Measurements from ENCODE around the gene PSMA7. TPM values are rescaled to one million over a fixed set of nuclear protein-coding genes. Genes with fewer than 3 reads are reported as not detected.
"Not testable (repeated sequence)": the region's sequence is repeated elsewhere in the genome, so short reads cannot be mapped to it uniquely, and the experiment has no call there.

The PSMA7 gene
- total and polyA plus RNA-seq, 4 donors, result 118 to 234 (median 191) TPM

DNA sequence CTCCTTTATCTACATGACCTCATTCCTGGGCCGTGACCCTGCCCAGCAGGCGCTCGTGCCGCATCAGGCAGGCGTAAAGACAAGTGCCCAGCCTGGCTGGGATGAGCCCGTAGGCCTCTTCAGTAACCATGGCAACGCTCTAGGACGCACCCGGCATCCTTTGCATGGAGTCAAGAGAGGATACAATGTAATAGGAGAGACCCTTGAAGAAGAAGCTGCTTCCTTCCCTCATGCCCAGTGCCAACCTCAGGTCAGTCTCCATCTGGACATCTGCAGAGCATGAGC is 25.9 kb downstream of the PSMA7 start:
- Histone ChIP-seq H3K27me3 (ENCODE audit: control insufficient read depth, insufficient read depth, low read length) (peaks cover 6% of the 10 kb centered on the region), H3K27ac (ENCODE audit: low read depth, low read length) (no peak overlapping the region), H3K9me3 (ENCODE audit: control insufficient read depth, insufficient read depth, low read length) (no peaks in the 10 kb centered on the region), H3K4me1 (ENCODE audit: control insufficient read depth, insufficient read depth, low read length) (peaks cover 14% of the 10 kb centered on the region), H3K36me3 (ENCODE audit: control insufficient read depth, insufficient read depth, low read length) (no peaks in the 10 kb centered on the region), H3K4me3 (ENCODE audit: low read depth, low read length) (no peak overlapping the region)
- 8% methylated on average over 9 of the region's 9 CpGs for WGBS (ENCODE audit: insufficient coverage)
- peak in 2 of 6 donors; percentile 48 to 83 for DNase-seq (ENCODE audit: low read depth in 4 of 6, low spot score in 6 of 6)

DNA sequence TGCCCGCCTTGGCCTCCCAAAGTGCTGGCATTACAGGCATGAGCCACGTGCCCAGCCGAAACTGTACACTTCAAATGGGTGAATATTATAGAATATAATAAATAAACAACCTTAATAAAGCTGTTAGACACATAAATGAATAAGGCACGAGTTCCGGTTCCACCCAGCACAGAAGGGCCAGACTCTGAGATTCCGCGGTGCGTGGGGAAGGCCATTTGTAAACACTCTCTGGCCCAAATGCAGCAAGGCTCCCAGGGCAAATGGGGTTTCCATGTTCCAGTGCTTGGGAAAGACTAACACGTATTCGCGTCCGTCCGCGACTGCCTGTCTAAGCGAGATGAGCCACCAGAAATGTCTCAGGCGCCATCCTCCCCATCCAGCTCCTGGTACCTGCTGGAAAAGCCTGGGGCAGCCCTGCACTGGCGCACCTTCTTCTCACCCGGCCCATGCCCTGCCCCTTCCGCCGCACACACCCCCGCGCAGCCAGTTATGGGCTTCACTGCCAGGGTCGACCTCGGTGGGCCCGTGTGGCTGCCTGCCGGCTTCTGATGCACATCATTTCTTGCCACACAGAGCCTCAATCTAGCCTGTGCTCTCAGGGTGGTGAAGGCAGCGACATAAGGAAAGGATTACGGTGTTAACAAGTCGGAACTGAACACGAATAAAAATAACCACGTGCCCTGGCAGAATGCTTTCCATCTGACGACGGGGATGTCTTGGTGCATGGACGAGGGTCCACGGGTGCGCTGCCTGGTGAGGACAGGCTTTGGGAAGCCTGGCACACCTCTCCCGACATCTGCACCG is 26.4 kb downstream of the PSMA7 start:
- Histone ChIP-seq H3K27me3 (ENCODE audit: control insufficient read depth, insufficient read depth, low read length) (peaks cover 6% of the 10 kb centered on the region), H3K4me1 (ENCODE audit: control insufficient read depth, insufficient read depth, low read length) (peaks cover 14% of the 10 kb centered on the region), H3K4me3 (ENCODE audit: low read depth, low read length) (no peak overlapping the region), H3K9me3 (ENCODE audit: control insufficient read depth, insufficient read depth, low read length) (no peaks in the 10 kb centered on the region), H3K36me3 (ENCODE audit: control insufficient read depth, insufficient read depth, low read length) (no peaks in the 10 kb centered on the region), H3K27ac (ENCODE audit: low read depth, low read length) (no peak overlapping the region)
- no peak for DNase-seq (ENCODE audit: low read depth in 4 of 6, low spot score in 6 of 6)
- 67% methylated on average over 35 of the region's 38 CpGs for WGBS (ENCODE audit: insufficient coverage)

DNA sequence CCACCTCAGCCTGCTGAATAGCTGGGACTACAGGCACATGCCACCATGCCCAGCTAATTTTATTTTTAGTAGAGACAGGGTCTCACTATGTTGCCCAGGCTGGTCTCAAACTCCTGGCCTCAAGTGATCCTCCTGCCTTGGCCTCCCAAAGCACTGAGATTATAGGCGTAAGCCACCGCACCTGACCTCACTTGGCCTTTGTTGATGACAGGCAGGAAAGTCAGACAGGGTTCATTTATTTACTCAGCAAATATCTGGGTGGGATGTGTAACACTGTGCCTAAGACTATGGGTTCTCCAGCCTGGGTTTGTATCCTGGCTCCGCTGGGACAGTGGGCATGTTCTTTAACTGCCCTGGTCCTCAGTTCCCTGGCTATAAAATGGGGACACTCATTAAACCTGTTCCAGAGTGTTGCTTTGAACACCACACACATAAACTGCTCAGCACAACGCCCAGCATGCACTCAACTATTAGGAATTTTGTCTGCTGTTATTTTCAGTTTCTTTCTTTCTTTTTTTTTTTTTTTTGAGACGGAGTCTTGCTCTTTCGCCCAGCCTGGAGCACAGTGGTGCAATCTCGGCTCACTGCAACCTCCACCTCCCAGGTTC is 27.3 kb downstream of the PSMA7 start:
- H3K27ac ChIP-seq (ENCODE audit: low read depth, low read length); H3K9me3 ChIP-seq (ENCODE audit: control insufficient read depth, insufficient read depth, low read length); DNase-seq (ENCODE audit: low read depth in 4 of 6, low spot score in 6 of 6); H3K4me1 ChIP-seq (ENCODE audit: control insufficient read depth, insufficient read depth, low read length); H3K36me3 ChIP-seq (ENCODE audit: control insufficient read depth, insufficient read depth, low read length); H3K4me3 ChIP-seq (ENCODE audit: low read depth, low read length); H3K27me3 ChIP-seq (ENCODE audit: control insufficient read depth, insufficient read depth, low read length): not testable (repeated sequence)
- WGBS (ENCODE audit: insufficient coverage), result 100% methylated on average over 5 of the region's 7 CpGs

DNA sequence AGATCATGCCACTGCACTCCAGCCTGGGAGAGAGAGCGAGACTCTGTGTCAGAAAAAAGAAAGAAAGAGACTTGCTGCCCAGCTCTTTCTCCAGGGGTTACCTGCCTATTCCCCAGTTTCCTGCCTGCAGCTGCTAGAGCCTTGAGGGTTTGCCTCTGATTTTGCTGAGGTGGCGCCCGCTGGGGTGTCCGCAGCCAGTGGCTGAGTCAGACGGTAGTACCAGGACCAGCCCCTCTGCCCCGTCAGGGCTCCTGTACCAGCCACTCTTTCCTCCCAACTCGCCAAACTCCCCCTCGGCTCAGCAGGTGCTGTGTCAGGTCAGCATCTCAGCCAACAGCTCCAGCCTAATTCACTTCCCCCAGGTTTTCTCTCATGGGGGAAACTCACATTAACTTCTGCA is 28.3 kb downstream of the PSMA7 start:
- 41% methylated on average over 8 of the region's 8 CpGs for WGBS (ENCODE audit: insufficient coverage)
- peaks cover 8% of the 10 kb centered on the region for H3K4me1 ChIP-seq (ENCODE audit: control insufficient read depth, insufficient read depth, low read length)
- no peak overlapping the region for H3K4me3 ChIP-seq (ENCODE audit: low read depth, low read length)
- no peaks in the 10 kb centered on the region for H3K9me3 ChIP-seq (ENCODE audit: control insufficient read depth, insufficient read depth, low read length)
- DNase-seq (ENCODE audit: low read depth in 4 of 6, low spot score in 6 of 6), result no peak
- peaks cover 6% of the 10 kb centered on the region for H3K27me3 ChIP-seq (ENCODE audit: control insufficient read depth, insufficient read depth, low read length)
- no peaks in the 10 kb centered on the region for H3K36me3 ChIP-seq (ENCODE audit: control insufficient read depth, insufficient read depth, low read length)
- H3K27ac ChIP-seq (ENCODE audit: low read depth, low read length), result no peak overlapping the region

DNA sequence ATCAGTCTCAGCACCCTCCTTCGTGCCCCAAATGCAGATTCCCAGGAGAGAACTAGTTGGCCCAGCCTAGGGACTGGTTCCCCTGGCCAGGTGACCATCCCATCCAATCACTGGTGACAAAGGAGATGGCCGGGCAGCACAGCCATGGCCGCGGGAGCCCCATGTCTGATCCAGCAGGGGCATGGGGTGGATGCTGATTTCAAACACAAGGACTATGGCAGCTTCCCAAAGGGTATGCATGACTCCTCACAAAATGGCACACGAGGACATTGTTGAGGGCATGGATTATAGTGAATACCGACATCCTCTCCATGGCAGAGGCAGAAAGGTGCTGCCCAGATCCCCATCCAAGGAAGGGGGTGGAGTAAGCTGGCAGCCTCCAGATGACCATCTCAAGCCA is 30.8 kb downstream of the PSMA7 start:
- Histone ChIP-seq H3K9me3 (ENCODE audit: control insufficient read depth, insufficient read depth, low read length) (peaks cover 3% of the 10 kb centered on the region), H3K4me1 (ENCODE audit: control insufficient read depth, insufficient read depth, low read length) (peaks cover 5% of the 10 kb centered on the region), H3K4me3 (ENCODE audit: low read depth, low read length) (no peak overlapping the region), H3K27me3 (ENCODE audit: control insufficient read depth, insufficient read depth, low read length) (peaks cover 6% of the 10 kb centered on the region), H3K36me3 (ENCODE audit: control insufficient read depth, insufficient read depth, low read length) (no peaks in the 10 kb centered on the region), H3K27ac (ENCODE audit: low read depth, low read length) (no peak overlapping the region)
- 87% methylated on average over 4 of the region's 6 CpGs for WGBS (ENCODE audit: insufficient coverage)
- DNase-seq (ENCODE audit: low read depth in 4 of 6, low spot score in 6 of 6), result no peak

DNA sequence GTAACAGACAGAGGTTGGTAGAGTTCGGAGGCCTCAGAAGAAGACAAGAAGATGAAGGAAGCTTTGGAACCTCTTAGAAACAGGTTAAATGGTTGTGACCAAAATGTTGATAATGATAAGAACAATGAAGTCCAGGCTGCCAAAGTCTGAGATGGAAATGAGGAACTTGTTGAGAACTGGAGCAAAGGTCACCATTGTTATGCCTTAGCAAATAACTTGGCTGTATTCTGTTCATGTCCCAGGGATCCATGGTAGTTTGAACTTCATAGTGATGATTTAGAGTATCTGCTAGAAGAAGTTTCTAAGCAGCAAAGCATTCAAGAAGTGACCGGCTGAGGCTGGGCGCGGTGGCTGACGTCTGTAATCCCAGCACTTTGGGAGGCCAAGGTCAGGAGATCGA is 32.0 kb downstream of the PSMA7 start:
- Histone ChIP-seq H3K36me3 (ENCODE audit: control insufficient read depth, insufficient read depth, low read length) (no peaks in the 10 kb centered on the region), H3K9me3 (ENCODE audit: control insufficient read depth, insufficient read depth, low read length) (peaks cover 3% of the 10 kb centered on the region), H3K4me1 (ENCODE audit: control insufficient read depth, insufficient read depth, low read length) (no peaks in the 10 kb centered on the region), H3K27me3 (ENCODE audit: control insufficient read depth, insufficient read depth, low read length) (peaks cover 2% of the 10 kb centered on the region), H3K27ac (ENCODE audit: low read depth, low read length) (no peak overlapping the region), H3K4me3 (ENCODE audit: low read depth, low read length) (no peak overlapping the region)
- DNase-seq (ENCODE audit: low read depth in 4 of 6, low spot score in 6 of 6), result no peak
- WGBS (ENCODE audit: insufficient coverage), result 93% methylated on average over 6 of the region's 6 CpGs

DNA sequence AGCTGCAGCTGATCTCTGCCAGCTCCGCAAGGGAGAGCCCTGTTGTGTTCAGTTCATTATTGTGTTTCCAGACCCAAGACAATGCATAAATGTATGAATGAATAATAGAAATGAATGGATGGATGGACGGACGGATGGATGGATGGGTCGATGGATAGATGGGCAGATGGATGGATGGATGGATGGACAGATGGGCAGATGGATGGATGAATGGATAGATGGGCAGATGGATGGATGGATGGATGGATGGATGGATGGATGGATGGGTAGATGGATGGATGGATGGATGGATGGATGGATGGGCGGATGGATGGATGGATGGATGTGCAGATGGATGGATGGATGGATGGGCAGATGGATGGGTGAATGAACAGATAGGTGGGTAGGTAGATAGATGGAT is 37.6 kb downstream of the PSMA7 start:
- WGBS (ENCODE audit: insufficient coverage), result 92% methylated on average over 5 of the region's 5 CpGs
- no peak overlapping the region for H3K4me3 ChIP-seq (ENCODE audit: low read depth, low read length)
- H3K4me1 ChIP-seq (ENCODE audit: control insufficient read depth, insufficient read depth, low read length), result no peaks in the 10 kb centered on the region
- DNase-seq (ENCODE audit: low read depth in 4 of 6, low spot score in 6 of 6), result no peak
- peaks cover 2% of the 10 kb centered on the region for H3K27me3 ChIP-seq (ENCODE audit: control insufficient read depth, insufficient read depth, low read length)
- H3K27ac ChIP-seq (ENCODE audit: low read depth, low read length), result no peak overlapping the region
- H3K9me3 ChIP-seq (ENCODE audit: control insufficient read depth, insufficient read depth, low read length), result peaks cover 3% of the 10 kb centered on the region
- no peaks in the 10 kb centered on the region for H3K36me3 ChIP-seq (ENCODE audit: control insufficient read depth, insufficient read depth, low read length)

DNA sequence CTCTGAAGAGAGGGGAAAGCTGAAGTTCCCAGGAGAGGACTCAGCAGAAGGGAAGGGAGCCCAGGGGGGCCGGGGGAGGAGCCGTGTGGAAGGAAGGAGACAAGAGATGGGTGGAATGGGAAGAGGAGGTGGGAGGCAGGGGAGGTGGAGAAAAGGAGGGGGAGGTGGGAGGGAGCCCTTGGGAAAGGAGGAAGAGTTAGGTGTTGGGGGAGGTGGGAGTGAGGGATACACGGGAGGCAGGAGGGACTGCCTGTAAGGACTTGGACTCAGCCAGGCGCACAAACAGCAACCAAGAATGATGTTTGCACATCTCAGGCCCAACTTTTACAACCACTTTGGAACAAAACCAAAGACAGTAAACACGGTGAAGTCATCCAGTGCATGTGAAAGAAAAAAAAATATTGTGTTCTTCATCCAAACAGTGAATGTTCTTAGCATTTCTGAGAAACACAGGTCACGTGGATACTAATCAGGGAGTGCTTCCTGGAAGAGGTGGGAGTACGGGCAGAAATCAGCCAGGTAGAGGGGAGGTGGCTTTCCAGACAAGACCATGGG is 38.3 kb downstream of the PSMA7 start:
- Histone ChIP-seq H3K27me3 (ENCODE audit: control insufficient read depth, insufficient read depth, low read length) (peaks cover 2% of the 10 kb centered on the region), H3K27ac (ENCODE audit: low read depth, low read length) (no peak overlapping the region), H3K36me3 (ENCODE audit: control insufficient read depth, insufficient read depth, low read length) (no peaks in the 10 kb centered on the region), H3K9me3 (ENCODE audit: control insufficient read depth, insufficient read depth, low read length) (peaks cover 3% of the 10 kb centered on the region), H3K4me3 (ENCODE audit: low read depth, low read length) (no peak overlapping the region), H3K4me1 (ENCODE audit: control insufficient read depth, insufficient read depth, low read length) (no peaks in the 10 kb centered on the region)
- WGBS (ENCODE audit: insufficient coverage), result 46% methylated on average over 5 of the region's 7 CpGs
- DNase-seq (ENCODE audit: low read depth in 4 of 6, low spot score in 6 of 6), result peak in 1 of 6 donors; percentile 18

DNA sequence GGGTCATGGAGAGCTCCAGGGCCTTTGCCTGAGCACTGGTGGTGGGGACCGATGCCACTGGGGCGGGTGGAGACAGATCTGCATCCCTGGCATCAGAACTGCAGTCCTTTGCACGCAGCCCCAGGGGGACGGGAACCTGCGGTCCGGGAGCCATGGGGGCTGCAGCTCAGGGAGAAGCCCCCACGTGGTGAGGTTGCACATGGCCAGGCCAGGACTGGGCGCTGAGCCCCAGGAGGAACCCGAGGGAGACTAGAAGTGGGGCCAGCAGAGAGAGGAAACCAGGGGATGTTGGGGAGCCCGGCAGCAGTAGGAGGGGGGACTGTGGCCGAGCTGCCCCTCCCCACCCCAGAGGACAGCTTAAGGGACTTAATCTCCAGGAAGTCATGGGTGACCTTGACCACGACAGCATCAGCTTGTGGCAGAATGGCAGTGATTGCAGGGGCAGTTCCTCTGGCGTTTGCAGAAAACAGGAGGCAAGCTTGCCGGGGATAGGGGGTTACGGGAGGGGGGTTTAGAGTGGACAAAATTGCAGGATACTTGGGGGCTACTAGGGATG is 38.9 kb downstream of the PSMA7 start:
- WGBS (ENCODE audit: insufficient coverage), result 57% methylated on average over 14 of the region's 15 CpGs
- H3K9me3 ChIP-seq (ENCODE audit: control insufficient read depth, insufficient read depth, low read length), result peaks cover under 1% of the 10 kb centered on the region

More for the DNA sequence above, 38.9 kb downstream of the PSMA7 start:
- Histone ChIP-seq H3K4me1 (ENCODE audit: control insufficient read depth, insufficient read depth, low read length) (no peaks in the 10 kb centered on the region), H3K27me3 (ENCODE audit: control insufficient read depth, insufficient read depth, low read length) (peaks cover 2% of the 10 kb centered on the region), H3K27ac (ENCODE audit: low read depth, low read length) (no peak overlapping the region), H3K4me3 (ENCODE audit: low read depth, low read length) (no peak overlapping the region), H3K36me3 (ENCODE audit: control insufficient read depth, insufficient read depth, low read length) (no peaks in the 10 kb centered on the region)
- no peak for DNase-seq (ENCODE audit: low read depth in 4 of 6, low spot score in 6 of 6)
